ENCODE measurements around the gene APBA1. TPM values are rescaled to one million over a fixed set of nuclear protein-coding genes. Genes with fewer than 3 reads are reported as not detected.

Gene APBA1
- total RNA-seq, 1 experiment from 2014 or later, result 0.05 TPM

GRCh38 chr9:69623276-69623675 is 48.9 kb downstream of the APBA1 start:
- DNase-seq (ENCODE audit: low read depth, low spot score), result no peak
- intact Hi-C loops (cut with micrococcal nuclease; ENCODE audit: unreplicated experiment) (no loop called here), in situ Hi-C loops (cut with HindIII; ENCODE audit: low pct_unique_long_range_greater_than_20kb, low sequenced_read_pairs) (no loop called here)
- ChIA-PET CTCF (no interaction called here), POLR2A (no interaction called here)
- no TSS peak for BruUV-seq (replicated peaks)
- H3K4me3 ChIP-seq (ENCODE audit: low read depth in 2 of 2, low read length in 2 of 2), result no peak overlapping the region
- no peaks in the 10 kb centered on the region for H3K36me3 ChIP-seq (ENCODE audit: control insufficient read depth, insufficient read depth, low read length)
- no peaks in the 10 kb centered on the region; the same call in 1 of the 2 replicates for H3K27me3 ChIP-seq (ENCODE audit: control insufficient read depth, insufficient read depth, low read length)
- H3K9me3 ChIP-seq (ENCODE audit: control insufficient read depth, insufficient read depth, low read depth, low read length), result no peaks in the 10 kb centered on the region
- no peaks in the 10 kb centered on the region for H3K4me1 ChIP-seq (ENCODE audit: control insufficient read depth, insufficient read depth, low read length)
- ATAC-seq, result no peak
- no peak overlapping the region for H3K27ac ChIP-seq (ENCODE audit: low read length)
- TF ChIP-seq POLR2AphosphoS5 (IDR thresholded peaks at IDR 0.05; ENCODE audit: low read depth, low read length) (no peak), REST (IDR thresholded peaks at IDR 0.05; ENCODE audit: insufficient read depth in 1 of 2, low read depth in 2 of 2, low read length in 1 of 2) (no peak), SIN3A (IDR thresholded peaks at IDR 0.05; ENCODE audit: borderline replicate concordance, insufficient read depth, low read depth, low read length) (no peak), CTCF (IDR thresholded peaks at IDR 0.05) (no peak), TCF7L2 (IDR thresholded peaks at IDR 0.05; ENCODE audit: low read depth, low read length) (no peak)

GRCh38 chr9:69622676-69623075 is 49.5 kb downstream of the APBA1 start:
- BruUV-seq (replicated peaks), result no TSS peak
- Histone ChIP-seq H3K27ac (ENCODE audit: low read length) (no peak overlapping the region), H3K4me1 (ENCODE audit: control insufficient read depth, insufficient read depth, low read length) (no peaks in the 10 kb centered on the region), H3K9me3 (ENCODE audit: control insufficient read depth, insufficient read depth, low read depth, low read length) (no peaks in the 10 kb centered on the region), H3K27me3 (ENCODE audit: control insufficient read depth, insufficient read depth, low read length) (no peaks in the 10 kb centered on the region; the same call in 1 of the 2 replicates), H3K4me3 (ENCODE audit: low read depth in 2 of 2, low read length in 2 of 2) (no peak overlapping the region), H3K36me3 (ENCODE audit: control insufficient read depth, insufficient read depth, low read length) (no peaks in the 10 kb centered on the region)
- ATAC-seq (no peak), DNase-seq (ENCODE audit: low read depth, low spot score) (no peak)
- ChIA-PET POLR2A (no interaction called here), CTCF (no interaction called here)
- in situ Hi-C loops (cut with HindIII; ENCODE audit: low pct_unique_long_range_greater_than_20kb, low sequenced_read_pairs), result no loop called here
- intact Hi-C loops (cut with micrococcal nuclease; ENCODE audit: unreplicated experiment), result no loop called here
- no peak for TF ChIP-seq REST (IDR thresholded peaks at IDR 0.05; ENCODE audit: insufficient read depth in 1 of 2, low read depth in 2 of 2, low read length in 1 of 2)
- no peak for TF ChIP-seq CTCF (IDR thresholded peaks at IDR 0.05)
- no peak for TF ChIP-seq TCF7L2 (IDR thresholded peaks at IDR 0.05; ENCODE audit: low read depth, low read length)
- no peak for TF ChIP-seq POLR2AphosphoS5 (IDR thresholded peaks at IDR 0.05; ENCODE audit: low read depth, low read length)
- no peak for TF ChIP-seq SIN3A (IDR thresholded peaks at IDR 0.05; ENCODE audit: borderline replicate concordance, insufficient read depth, low read depth, low read length)
